K562 (cell line): Measurements from ENCODE around the gene RNASE13. TPM values are rescaled to one million over a fixed set of nuclear protein-coding genes. Genes with fewer than 3 reads are reported as not detected.

ENCODE experiments used
- ATAC-seq: fragments of 200-7000 bp; cut with Tn5 transposase; 3 replicates; pipeline ENCODE4 v1.9.1; 2020; ENCODE audit warnings: moderate library complexity
- BruUV-seq: library from RNA; stranded (reverse); fragments of 400-500 nt; replicated peaks from 2 replicates; lab custom pipeline; 2021; lab: Mats Ljungman, UMichigan
- CTCF ChIA-PET: fragments of 300-600 bp; formaldehyde crosslinking; extraction: SDS; loops from one replicate; lab custom pipeline; 2021; ENCODE audit warnings: low intra/inter-chr PET ratio; lab: Yijun Ruan, JAX
- POLR2A ChIA-PET: fragments of 300-600, 350-650 bp; sonication (Branson Sonifier 250); formaldehyde crosslinking; extraction: SDS; loops from one replicate; lab custom pipeline; 2021; ENCODE audit warnings: antibody characterized with exemption, inconsistent platforms; lab: Yijun Ruan, JAX
- DNase-seq, 4 experiments: peaks; one replicate each; pipeline versions ENCODE4 v3.0.0 to v3.0.0-alpha.2; 2011 to 2018; ENCODE audit warnings: low spot score in 3 of 4, mixed read lengths in 3 of 4; ENCODE audit errors: extremely low read depth in 1 of 4
- FAIRE-seq: peaks from 2 replicates; lab custom pipeline; 2011; peaks lifted over from hg19 to GRCh38; lab: Jason Lieb, UNC
- H2AFZ ChIP-seq: 2 replicates; pipeline ENCODE4 v1.6.0; 2011; ENCODE audit warnings: low read depth, low read length, control low read depth, inconsistent platforms
- H3K27ac ChIP-seq: fragments of 200-600 bp; 3 replicates; pipeline ENCODE4 v1.8.0; 2011; ENCODE audit warnings: low read depth, mild to moderate bottlenecking, control low read depth, inconsistent platforms, low read length, moderate library complexity, mixed read lengths; ENCODE audit errors: extremely low read depth
- H3K27me3 ChIP-seq, 2 experiments: fragments of 300-600 bp in 1 of 2; 2 replicates in 1 of 2; 3 replicates in 1 of 2; pipeline versions ENCODE4 v1.6.0 to v1.8.0; 2011; ENCODE audit warnings: inconsistent platforms in 2 of 2, low read length in 2 of 2, mild to moderate bottlenecking in 1 of 2, mixed read lengths in 1 of 2, moderate library complexity in 1 of 2; ENCODE audit not compliant: control insufficient read depth in 2 of 2, insufficient read depth in 2 of 2
- H3K36me3 ChIP-seq: fragments of 300-600 bp; 3 replicates; pipeline ENCODE4 v1.8.0; 2011; ENCODE audit warnings: mild to moderate bottlenecking, low read length, inconsistent platforms; ENCODE audit not compliant: control insufficient read depth, insufficient read depth
- H3K4me1 ChIP-seq, 2 experiments: fragments of 200-600 bp in 1 of 2; replicated peaks in 1 of 2; 2 replicates in 1 of 2; 3 replicates in 1 of 2; pipeline versions ENCODE4 v1.5.1 to v1.8.0; 2011; ENCODE audit warnings: inconsistent platforms in 2 of 2, low read length in 2 of 2, mild to moderate bottlenecking in 1 of 2, mixed read lengths in 1 of 2, moderate library complexity in 1 of 2; ENCODE audit not compliant: control insufficient read depth in 2 of 2, insufficient read depth in 2 of 2
- H3K4me2 ChIP-seq: 2 replicates; pipeline ENCODE4 v1.6.1; 2011; ENCODE audit warnings: low read length, control low read depth, inconsistent platforms, mixed read lengths; ENCODE audit not compliant: insufficient read depth
- H3K4me3 ChIP-seq: fragments of 200-600 bp; sonication (generic), shearing (Covaris generic); 2 replicates; pipeline ENCODE4 v1.5.1; 2016; ENCODE audit warnings: control low read depth, inconsistent platforms
- H3K79me2 ChIP-seq: fragments of 200-600 bp; 3 replicates; pipeline ENCODE4 v1.8.0; 2011; ENCODE audit warnings: low read length, inconsistent platforms; ENCODE audit not compliant: control insufficient read depth, insufficient read depth
- H3K9ac ChIP-seq, 2 experiments: 2 replicates each; pipeline versions ENCODE4 v1.6.0 to v1.6.1; 2011; ENCODE audit warnings: low read depth in 2 of 2, low read length in 2 of 2, control low read depth in 1 of 2, inconsistent platforms in 1 of 2, mild to moderate bottlenecking in 1 of 2, mixed read lengths in 1 of 2; ENCODE audit not compliant: insufficient read depth in 1 of 2
- H3K9me1 ChIP-seq: one replicate; pipeline ENCODE4 v1.6.0; 2011; ENCODE audit warnings: inconsistent platforms, mild to moderate bottlenecking, low read length, moderate library complexity; ENCODE audit not compliant: control insufficient read depth, insufficient read depth
- H3K9me3 ChIP-seq: replicated peaks from 2 replicates; pipeline ENCODE4 v1.5.1; 2011; ENCODE audit warnings: low read depth, low read length, inconsistent platforms; ENCODE audit not compliant: control insufficient read depth, insufficient read depth
- H4K20me1 ChIP-seq: replicated peaks from 2 replicates; pipeline ENCODE4 v1.6.1; 2011; ENCODE audit warnings: low read length, inconsistent platforms, mixed read lengths; ENCODE audit not compliant: control insufficient read depth, insufficient read depth
- HMG20A ChIP-seq: fragments of 450-650 bp; formaldehyde crosslinking; conservative IDR thresholded peaks from 2 replicates; pipeline ENCODE4 v1.4.0; 2020; ENCODE audit warnings: mild to moderate bottlenecking, mixed read lengths
- TFAM ChIP-seq: fragments of 250-450 bp; sonication (Bioruptor Pico); conservative IDR thresholded peaks from 2 replicates; pipeline ENCODE4 v1.5.0; 2021; ENCODE audit warnings: mild to moderate bottlenecking, moderate library complexity
- WGBS: fragments of 100-300 bp; shearing (Covaris generic); methylation state at CpG from one replicate; pipeline ENCODE4 v1.1.6; 2016; ENCODE audit warnings: low coverage, mixed read lengths; ENCODE audit not compliant: insufficient coverage; ENCODE audit errors: missing lambda C conversion rate; 5-methylcytosine and 5-hydroxymethylcytosine counted together
- in situ Hi-C: fragments of 300-500 bp; cut with MboI; formaldehyde crosslinking; loops from 4 replicates; pipeline ENCODE4 v1.15.0; 2018; ENCODE audit warnings: inconsistent platforms, mixed read lengths
- intact Hi-C: fragments of 100-400 bp; cut with micrococcal nuclease; formaldehyde crosslinking; loops from 2 replicates; pipeline ENCODE4 v1.14.2; 2022
- polyA plus RNA-seq, 8 experiments: library from polyadenylated mRNA; depleted of rRNA in 4 of 8; stranded (reverse) in 5 of 8; unstranded in 3 of 8; fragments of >200 nt; fragmentation: Nextera tagmentation in 2 of 8; fragmentation: Illumina TruSeq in 1 of 8; extraction: Ambion mirVana in 2 of 8; extraction: Trizol in 1 of 8; gene quantifications; 2 replicates each; pipeline versions ENCODE4 v1.2.1 to v1.2.3, GENCODE V29; 2011 to 2014; ENCODE audit warnings: inconsistent platforms in 1 of 8, missing spikeins in 1 of 8
- total RNA-seq, 7 experiments: library from RNA; depleted of rRNA in 6 of 7; stranded (reverse); fragments of >200 nt in 6 of 7; fragmentation: Illumina TruSeq in 2 of 7; extraction: Trizol in 2 of 7; gene quantifications; 2 replicates each; pipeline versions ENCODE4 v1.2.1 to v1.2.3, GENCODE V29; 2011 to 2021; ENCODE audit warnings: low replicate concordance in 1 of 7
- TF ChIP-seq, protein P1 (sequence below): fragments of 450-650 bp; formaldehyde crosslinking; IDR thresholded peaks from 2 replicates; pipeline ENCODE4 v1.4.0; 2020; ENCODE audit warnings: mild to moderate bottlenecking, moderate library complexity

The RNASE13 gene
- total and polyA plus RNA-seq, 9 of the 15 experiments (the other 6 are each of a cell fraction or from before 2014, with no cell fraction given): not detected

DNA sequence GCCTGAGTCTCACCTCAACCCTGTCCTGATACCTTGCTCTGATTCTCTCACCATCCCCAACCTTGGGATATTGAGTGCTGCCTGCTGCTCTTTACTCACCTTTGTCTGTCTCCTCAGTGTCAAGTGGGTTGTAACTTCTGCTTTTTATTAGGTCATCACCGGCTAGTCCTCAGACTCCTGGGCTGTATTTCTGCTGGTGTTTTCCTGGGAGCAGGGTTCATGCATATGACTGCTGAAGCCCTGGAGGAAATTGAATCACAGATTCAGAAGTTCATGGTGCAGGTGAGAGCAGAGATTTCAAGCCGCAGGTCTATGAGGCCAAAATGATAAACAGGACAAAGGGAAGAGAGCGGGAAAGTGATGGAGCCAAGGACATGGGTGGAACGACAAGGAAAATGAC is 35.0 kb downstream of the RNASE13 start:
- Histone ChIP-seq H3K4me2 (no peak overlapping the region), H3K27me3 (no peaks in the 10 kb centered on the region), H3K4me3 (no peak overlapping the region), H3K27ac (no peak overlapping the region), H4K20me1 (no peaks in the 10 kb centered on the region), H3K79me2 (no peaks in the 10 kb centered on the region), H3K4me1 (peaks cover 5 to 17% of the 10 kb centered on the region in 2 experiments; a peak in 3 of 5 replicates), H3K9me1 (no peaks in the 10 kb centered on the region)
- ChIA-PET CTCF (no interaction called here), POLR2A (no interaction called here)
- intact Hi-C loops: no loop called here
- ATAC-seq (no peak; the same call in 2 of the 3 replicates), DNase-seq (no peak)
- no TSS peak for BruUV-seq
- no peak for TF ChIP-seq TFAM
- TF ChIP-seq, protein P1, sequence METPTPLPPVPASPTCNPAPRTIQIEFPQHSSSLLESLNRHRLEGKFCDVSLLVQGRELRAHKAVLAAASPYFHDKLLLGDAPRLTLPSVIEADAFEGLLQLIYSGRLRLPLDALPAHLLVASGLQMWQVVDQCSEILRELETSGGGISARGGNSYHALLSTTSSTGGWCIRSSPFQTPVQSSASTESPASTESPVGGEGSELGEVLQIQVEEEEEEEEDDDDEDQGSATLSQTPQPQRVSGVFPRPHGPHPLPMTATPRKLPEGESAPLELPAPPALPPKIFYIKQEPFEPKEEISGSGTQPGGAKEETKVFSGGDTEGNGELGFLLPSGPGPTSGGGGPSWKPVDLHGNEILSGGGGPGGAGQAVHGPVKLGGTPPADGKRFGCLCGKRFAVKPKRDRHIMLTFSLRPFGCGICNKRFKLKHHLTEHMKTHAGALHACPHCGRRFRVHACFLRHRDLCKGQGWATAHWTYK (CRISPR knock-in tag): no peak
- TF ChIP-seq HMG20A (CRISPR knock-in tag): no peak
- TF ChIP-seq, all 486 proteins: peak for 0
- Histone ChIP-seq H3K36me3 (peaks cover 22% of the 10 kb centered on the region; the same call in 2 of the 3 replicates), H3K9me3 (no peaks in the 10 kb centered on the region), H3K9ac (no peak overlapping the region), H2AFZ (no peak overlapping the region)
- in situ Hi-C loops: no loop called here
- 24% methylated on average over 4 of the region's 4 CpGs for WGBS
- no peak for FAIRE-seq
